GM19438 (cell line): Measurements from ENCODE around the gene TMPRSS4.

ENCODE experiments used
- ATAC-seq: cut with Tn5 transposase; IDR thresholded peaks from one replicate; pipeline ENCODE4 v1.9.1; 2021; ENCODE audit warnings: low read depth; ENCODE audit not compliant: unreplicated experiment

TMPRSS4 gene

DNA sequence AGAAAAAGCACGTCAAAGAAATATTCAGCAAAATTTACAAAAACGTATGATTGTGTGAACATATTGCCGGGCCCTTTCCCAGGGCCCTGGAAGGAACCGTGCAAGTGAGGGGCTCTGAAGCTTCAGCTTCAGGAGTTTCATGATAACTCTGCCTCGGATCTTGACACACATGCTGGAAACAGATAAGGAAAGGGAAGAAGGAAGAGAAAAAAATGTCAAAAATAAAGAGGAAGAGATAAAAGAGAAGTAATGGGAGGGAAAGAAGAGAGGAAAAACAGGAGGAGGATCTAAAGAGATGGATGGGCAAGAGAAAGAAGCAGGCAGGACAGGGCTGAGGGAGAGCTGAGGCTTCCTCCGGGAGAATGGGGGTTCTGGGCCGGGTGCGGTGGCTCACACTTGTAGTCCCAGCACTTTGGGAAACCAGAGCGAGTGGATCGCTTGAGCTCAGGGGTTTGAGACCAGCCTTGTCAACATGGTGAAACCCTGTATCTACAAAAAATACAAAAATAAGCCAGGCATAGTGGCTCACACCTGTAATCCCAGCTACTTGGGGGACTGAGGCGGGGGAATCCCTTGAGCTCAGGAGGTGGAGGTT is 2.7 kb upstream of the TMPRSS4 start:
- no peak for ATAC-seq

DNA sequence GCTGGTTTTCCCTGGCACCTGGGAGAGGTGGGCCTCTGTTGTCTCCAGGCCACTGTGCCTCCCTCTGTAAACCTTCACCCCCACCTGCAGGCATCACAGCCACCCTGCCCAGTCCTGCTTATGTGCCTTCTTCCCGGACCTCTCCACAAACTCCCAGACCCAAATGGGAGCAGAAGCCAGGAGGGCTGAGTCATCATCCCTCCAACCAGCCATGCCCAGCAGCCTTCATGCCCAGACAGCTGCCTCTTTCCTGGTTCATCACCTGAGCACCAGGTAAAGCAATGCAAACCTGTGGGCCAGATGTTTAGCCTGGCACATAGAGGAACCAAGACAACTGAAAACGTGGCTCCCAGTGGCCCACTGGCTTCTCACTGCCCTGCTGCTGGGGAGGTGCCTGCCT is 2.1 kb upstream of the TMPRSS4 start:
- no peak for ATAC-seq

DNA sequence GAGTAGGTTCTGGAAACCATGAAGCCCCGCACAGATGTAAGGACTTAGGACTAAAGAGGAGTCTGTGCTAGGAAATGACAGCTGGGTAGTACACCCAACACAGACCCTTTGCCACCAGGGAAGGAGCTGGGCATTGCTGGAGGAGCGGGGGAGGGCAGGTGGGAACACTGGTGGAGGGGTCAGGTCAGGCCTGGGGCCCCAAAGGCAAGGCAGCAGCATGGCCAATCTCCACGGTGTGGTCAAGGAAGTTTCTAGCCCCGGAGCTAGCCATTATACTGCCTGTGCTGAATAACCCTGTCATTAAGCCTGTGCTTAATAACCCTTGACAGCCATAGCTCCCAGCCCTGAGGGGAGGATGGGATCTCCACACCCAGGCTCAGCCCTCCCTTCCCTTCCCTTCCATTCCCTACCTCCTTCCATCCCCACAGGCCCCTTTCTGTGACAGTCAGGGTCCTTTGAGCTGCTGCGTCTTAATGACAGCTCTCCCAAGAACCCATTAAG is 2.1 kb downstream of the TMPRSS4 start:
- no peak for ATAC-seq

DNA sequence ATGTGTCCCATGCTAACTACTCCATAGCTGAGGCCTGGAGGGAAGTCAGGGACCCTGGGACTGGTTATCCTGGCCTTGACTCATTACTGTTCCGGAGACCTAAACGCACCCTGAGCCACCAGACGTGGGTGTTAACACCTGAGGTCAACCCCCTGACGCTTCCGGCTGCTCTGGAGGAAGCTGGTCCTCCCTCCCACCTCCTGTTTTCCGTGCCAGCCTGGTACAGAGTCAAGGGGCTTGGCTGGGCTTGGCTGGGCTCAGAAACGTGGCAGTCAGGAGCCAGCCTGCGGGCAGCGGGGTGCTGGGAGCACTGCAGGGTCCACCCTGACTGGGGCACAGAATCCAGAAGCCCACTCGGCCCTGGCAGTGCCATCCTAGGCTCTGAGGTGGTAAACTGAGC is 2.6 kb downstream of the TMPRSS4 start:
- ATAC-seq, result no peak

DNA sequence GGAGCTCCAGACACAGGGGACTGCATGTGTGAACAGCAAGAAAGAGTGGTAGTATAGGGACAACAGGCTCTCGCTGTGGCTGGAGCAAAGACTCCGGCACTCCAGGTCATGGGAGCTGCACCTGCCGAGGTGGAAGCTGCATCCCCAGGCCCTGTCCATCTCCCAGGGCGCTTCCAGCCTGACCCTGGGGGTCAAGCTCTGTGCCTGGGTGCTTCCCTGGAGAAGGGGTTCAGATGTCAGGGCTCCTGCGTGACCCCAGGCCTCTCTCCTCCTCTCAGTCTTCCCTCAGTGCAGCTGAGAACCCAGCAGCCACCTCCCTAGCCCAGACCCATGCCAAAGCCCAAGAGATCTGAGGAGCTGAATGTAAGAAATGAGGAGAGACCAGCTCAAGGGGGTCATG is 3.4 kb downstream of the TMPRSS4 start:
- ATAC-seq, result no peak

DNA sequence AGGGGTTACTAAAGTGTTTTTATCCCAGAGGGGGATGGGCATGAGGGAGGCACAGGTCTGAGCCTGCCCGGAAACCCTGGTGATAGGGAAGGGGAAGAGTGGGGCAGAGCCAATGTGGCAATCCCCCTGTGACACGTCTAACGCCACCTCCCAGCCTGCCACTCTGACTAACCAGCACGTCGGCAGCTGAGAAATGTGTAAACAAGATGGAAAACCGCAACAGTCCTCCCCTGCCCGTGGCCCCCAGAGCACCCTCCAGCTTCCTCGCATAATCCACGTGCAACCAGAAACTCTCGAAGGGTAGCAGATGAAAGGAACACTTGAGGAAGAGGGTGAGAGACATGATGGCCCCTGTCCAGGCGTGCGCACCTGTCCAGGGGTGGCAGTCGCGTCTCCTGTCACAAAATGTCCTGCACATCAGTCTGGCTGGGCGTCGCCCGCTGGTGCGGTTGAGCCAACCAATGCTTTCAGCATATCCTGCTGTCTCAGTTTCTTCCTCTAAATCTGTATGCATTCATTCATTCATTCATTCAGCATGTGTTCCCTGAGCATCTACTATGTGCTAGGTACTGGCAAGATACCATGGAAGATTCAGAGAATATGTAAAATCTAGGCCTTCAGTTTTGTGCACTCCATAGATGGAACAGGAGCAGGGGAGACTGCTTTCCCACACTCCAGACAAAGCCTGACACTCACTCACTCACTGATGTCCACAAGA is 4.5 kb downstream of the TMPRSS4 start:
- no peak for ATAC-seq

DNA sequence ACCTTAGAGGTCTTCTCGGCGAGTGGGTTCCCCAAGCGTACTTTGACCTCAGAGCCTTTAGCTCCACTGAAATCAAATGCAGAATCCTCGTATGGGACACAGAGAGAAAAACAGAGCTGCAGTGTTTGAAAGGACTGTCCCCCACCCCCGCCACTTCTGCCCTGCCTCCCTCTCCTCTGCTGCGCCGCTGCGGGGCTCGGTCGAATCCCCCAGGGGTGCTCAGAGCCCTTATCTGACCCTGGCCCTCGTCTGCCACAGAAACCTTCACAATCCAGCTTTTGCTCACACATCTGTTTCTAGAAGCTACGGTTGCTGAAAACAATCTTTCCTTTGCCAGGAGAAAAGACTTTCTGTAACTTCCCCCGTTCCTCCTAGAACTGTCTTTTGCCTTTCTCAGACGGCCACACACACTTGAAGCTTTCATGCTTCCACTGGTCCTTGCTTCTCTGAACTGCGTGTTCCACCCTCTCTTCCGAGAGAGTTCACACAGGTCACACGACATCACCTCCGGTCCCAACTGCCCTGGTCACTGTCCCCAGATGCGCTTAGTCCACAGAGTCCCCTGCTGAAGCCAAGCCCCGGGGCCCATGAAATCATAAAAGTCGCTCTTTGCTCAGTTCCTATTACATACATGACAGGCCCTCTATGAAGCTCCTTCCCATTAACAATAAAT is 6.1 kb downstream of the TMPRSS4 start:
- no peak for ATAC-seq

DNA sequence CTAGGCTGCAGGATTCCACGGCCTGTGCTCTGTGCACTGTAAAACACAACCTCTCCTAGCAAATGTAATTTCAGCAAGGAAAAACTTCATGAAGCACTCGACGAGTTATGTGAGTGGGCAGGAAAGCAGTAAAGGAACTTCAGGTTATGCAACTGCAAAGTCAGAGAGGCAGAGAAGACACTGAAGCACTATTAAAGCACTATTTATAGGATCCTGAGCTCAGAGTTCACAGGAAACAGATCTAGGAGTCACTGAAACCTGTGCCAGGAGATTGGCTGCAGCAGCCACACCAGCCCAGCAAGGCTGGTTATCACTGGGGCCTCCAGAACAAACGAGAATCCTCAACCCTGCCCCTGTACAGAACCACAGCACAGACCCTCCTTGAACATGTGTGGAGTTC is 7.4 kb downstream of the TMPRSS4 start:
- ATAC-seq, result no peak

DNA sequence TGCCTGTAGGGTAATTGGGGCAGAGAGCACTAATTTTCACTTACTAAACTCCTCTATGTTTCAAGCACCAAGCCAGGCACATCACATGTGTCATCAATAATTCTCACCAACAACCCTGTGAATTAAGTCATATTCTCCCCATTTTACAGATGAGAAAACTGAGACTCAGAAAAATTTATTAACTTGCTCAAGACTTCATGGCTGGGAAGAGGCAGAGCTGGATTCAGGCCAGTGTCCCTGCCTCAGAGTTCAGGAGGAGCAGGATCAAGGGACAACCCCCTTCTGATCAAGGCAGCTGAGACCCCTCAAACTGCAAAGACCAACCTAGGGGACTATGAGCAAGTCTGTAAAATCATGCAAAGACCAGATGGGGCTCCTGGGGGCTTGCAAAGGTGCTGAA is 7.8 kb downstream of the TMPRSS4 start:
- ATAC-seq, result no peak

DNA sequence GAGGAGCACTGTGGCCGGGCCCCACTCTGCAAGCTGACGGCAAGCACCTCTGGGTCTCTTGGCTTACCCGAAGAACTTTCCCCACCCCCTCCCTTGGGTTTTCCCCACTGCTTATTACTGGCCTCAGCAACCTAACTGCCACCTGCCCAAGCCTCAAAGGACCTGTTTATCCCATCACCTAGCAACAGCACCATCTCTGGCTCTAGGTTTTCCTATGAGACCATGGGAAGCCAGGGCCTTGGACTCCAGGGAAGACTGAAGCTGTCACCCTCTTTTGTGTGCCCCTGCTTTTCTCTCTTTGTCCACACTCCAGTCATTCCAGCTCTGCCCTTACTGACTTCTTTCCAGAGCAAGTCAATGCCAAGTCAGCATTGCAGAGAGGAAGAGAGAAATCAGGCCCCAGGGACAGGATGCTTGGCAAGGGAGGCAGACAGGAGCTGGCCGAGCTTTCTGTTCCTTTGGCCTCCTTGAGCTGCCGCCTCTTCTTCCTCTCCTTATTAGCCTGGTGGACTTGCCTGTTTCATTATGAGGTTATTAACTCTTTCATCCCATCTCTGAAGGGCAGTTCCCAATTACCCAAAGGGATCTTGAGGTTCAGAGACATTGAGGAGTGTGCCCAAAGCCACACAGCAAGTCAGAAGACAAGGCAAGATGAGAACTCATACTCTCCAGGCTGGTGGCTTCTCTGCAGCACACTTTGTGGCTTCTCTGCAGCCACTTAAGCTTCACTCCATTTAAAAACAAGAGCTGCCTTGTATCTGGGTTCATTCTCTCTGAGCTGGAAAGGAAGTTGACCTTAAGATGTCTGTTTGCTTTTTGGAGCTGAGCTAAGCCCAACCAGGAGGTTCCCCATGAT is 10.3 kb downstream of the TMPRSS4 start, which contains the start of gene SMIM35:
SMIM35 (minus strand) TSS at position 51 of the 856 bp plus-strand sequence. CDS start 206 bp downstream, outside the sequence.
- ATAC-seq, result no peak

DNA sequence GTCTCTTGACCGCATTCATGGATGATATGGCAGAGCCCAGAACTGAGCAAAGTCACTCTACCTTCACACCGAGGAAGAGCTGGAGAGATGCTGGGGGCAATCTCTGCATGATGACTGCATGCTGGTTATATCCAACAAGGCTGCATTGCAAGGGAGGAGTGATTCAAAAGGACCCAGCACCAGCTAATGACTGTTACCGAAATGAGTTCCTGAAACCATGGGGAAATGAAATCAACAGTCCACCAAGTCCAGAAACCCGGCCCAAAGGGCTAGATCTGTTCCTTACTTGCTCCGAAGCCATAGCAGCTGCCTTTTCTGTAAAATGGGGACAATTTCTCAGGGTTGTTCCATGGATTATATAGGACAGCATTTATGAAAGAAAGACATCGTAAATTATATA is 11.1 kb downstream of the TMPRSS4 start:
- ATAC-seq, result no peak

DNA sequence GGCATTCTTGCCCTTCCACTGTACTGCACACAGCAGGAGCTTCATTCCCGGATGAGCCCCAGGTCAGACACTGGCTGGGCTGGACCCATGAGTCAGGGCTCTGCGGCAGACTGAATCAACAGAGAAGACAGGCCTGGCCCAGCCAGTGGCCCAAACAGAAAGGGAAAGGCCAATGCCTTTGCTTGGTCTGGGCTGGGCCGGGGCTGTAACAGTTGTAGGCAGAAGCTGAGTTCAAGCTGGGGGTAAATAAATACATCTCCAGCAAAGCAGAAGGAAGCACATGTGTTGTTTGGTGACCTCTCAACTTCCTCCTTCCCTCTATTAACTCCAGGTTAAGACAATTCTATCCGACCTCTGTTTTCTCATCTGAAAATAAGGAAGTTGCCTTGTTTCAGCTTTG is 11.7 kb downstream of the TMPRSS4 start:
- no peak for ATAC-seq

DNA sequence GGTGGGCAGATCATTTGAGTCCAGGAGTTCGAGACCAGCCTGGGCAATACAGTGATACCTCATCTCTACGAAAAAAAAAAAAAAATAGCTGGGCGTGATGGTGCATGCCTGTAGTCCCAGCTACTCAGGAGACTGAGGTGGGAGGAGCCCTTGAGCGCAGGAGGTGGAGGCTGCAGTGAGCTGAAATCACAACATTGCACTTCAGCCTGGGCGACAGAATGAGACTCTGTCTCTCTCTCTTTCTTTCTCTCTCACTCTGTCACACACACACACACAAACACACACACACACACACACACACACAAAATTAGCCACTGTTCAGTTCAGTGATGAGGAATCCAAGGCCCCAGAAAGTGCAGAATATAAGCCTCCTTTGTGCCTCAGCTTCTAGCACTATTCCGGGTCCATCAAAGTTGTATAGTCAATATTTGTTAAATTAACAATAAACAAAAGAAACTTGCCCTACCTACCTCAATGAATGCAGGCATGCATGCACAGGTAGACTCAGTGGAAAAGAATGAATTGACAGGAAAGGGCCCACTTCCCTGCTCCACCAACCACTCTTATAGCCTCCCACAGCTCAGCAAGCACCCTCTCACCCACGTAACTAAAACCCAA is 13.8 kb downstream of the TMPRSS4 start:
- no peak for ATAC-seq

DNA sequence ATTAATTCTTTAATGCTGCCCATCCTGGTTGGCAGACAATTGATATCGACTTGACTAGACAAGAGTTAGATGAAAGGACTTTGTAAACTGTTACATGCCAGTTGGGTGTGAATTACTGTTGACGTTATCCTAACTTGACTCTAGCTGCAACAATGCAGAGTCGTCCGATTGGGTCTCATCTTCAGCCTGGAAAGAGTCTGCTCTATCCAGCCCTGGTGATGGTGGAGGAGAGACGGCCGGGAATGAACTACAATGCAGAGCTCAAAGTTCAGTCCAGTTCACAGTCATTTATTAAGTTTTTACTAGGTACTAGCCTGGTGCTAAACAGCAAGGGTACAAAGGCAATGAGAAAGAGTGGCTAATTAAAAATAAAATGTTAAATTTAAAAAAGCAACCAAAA is 14.8 kb downstream of the TMPRSS4 start:
- ATAC-seq, result no peak

DNA sequence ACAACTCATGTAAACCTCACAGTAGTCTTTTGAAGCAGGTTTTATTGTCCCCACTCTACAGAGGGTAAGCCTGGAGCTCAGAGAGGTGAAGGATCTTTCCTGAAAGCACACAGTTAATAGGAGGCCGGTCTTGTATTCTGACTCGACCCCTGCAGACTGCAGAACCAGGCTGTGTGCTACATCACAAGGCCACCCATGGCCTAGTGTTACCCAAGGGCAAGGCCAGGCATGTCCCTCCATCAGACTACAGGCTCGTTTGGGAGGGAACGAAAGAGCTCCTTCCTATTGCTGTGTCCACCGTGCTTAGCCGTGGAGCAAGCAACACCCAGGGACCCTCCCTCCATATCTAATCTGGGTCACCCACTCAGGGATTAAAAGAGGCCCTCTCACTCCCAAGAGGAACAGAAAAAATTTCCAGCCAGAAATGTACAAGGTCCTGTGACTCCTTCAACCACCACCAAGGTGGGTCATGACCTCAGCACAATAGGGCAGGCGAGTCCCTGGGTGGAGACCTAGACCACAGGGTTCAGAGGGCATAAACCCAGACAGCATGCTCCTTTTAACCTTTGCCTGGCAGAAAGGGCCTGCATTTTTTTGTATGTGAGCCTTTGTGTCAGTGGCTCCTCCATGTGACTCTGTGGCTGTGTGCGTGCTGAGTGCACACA is 16.2 kb downstream of the TMPRSS4 start:
- ATAC-seq, result no peak

DNA sequence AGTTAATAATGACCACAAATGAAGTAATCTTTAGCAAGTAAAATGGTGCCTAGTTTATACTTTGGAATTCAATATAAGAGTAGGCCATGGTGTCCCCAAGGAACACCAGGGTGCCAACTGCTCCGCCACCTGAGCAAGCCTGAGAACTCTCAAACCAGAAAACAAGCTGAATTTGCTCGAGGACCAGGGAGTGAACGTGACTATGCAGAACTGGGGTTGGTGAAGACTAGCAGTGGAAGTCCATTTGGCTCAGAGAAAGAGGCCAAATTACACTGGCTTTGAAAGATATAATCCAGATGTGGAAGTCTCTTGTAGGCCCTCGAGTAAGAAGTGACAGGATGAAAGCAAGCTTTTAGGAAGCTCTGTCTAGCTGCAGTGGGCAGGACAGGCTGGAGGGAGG is 18.6 kb downstream of the TMPRSS4 start:
- ATAC-seq, result no peak

DNA sequence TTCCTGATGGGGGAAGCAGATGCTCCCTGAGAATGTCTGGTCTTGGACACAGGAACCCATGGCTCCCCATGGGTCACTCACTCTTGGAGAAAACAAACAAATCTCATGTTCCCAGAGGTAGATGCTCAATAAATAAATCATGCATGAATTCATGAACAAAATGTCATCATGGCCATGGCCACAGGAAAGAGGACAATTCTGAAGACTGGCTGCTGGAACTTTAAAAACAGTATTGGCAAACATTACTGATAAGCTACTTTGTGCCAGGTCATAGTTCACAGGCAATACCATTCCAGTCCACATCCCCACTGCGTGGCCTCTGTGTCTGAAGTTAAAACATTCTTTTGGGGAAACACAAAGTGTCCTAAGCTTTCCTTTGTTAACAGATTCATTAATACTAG is 19.1 kb downstream of the TMPRSS4 start:
- no peak for ATAC-seq

DNA sequence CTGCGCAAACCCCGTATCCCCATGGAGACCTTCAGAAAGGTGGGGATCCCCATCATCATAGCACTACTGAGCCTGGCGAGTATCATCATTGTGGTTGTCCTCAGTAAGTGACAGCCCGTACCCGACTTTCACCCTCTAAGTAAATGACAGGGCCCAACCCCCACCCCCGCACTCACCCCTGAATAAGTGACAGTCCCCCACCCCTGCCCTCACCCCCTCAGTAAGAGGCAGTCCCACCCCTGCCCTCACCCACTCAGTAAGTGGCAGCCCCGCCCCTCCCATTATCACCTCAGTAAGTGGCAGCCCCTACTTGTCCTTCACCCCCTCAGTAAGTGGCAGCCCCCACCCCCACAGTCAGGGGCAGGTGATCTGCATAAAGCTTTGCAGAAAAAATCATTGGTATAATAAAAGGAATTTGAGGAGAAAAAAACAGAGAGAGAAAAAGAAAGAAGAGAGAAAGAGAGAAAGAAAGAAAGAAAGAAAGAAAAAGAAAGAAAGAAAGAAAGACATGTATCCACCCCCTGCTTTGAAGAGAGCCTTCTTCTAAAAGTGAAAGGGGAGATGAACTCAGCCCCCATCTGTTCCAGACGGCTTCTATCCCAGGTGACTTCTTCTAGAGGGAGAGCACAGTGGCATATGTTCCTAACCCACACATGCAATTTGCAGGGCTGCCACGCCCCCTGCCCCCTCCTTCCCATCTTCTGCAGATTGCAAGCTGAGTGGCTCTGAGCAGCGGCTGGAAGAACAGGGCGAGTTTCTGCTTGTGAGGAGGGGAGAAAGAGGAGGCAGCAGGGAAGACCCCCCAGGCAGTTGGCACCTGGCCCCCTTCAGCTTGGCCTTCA is 22.3 kb downstream of the TMPRSS4 start:
- ATAC-seq, result no peak
